Psoas muscle (tissue), 8 donors: ENCODE results near the gene NUP188. TPM values are rescaled to one million over a fixed set of nuclear protein-coding genes. Genes with fewer than 3 reads are reported as not detected.
A peak's percentile ranks its signal among the peaks of the same experiment; 100 is the strongest.

Experiments used
- ATAC-seq, 4 donors: fragments of 200-7000 bp; cut with Tn5 transposase; one replicate each; pipeline ENCODE4 v1.9.1; 2020; ENCODE audit warnings: moderate library complexity in 3 of 4, mild to moderate bottlenecking in 2 of 4
- DNase-seq, 2 donors: peaks; one replicate each; pipeline ENCODE4 v3.0.0-alpha.2; 2020
- H3K27ac ChIP-seq: fragments of 200-600 bp; one replicate; pipeline ENCODE4 v1.8.0; 2022
- H3K27me3 ChIP-seq, 3 donors: fragments of 200-600 bp in 1 of 3; one replicate each; pipeline versions ENCODE4 v1.6.1 to v1.8.0; 2013 to 2022; ENCODE audit warnings: low read length in 2 of 3, mild to moderate bottlenecking in 2 of 3, moderate library complexity in 1 of 3; ENCODE audit not compliant: insufficient read depth in 3 of 3
- H3K36me3 ChIP-seq, 2 donors: fragments of 200-600 bp in 1 of 2; one replicate each; pipeline versions ENCODE4 v1.6.1 to v1.8.0; 2013 to 2022; ENCODE audit warnings: low read depth in 1 of 2, mild to moderate bottlenecking in 1 of 2, moderate library complexity in 1 of 2; ENCODE audit not compliant: insufficient read depth in 1 of 2
- H3K4me1 ChIP-seq: fragments of 200-600 bp; one replicate; pipeline ENCODE4 v1.8.0; 2022
- H3K4me3 ChIP-seq: fragments of 200-600 bp; one replicate; pipeline ENCODE4 v1.8.0; 2022; ENCODE audit warnings: mild to moderate bottlenecking
- H3K9me3 ChIP-seq: fragments of 200-600 bp; one replicate; pipeline ENCODE4 v1.8.0; 2022
- CTCF ChIP-seq: fragments of 200-600 bp; IDR thresholded peaks from one replicate; pipeline ENCODE4 v1.8.0; 2022; ENCODE audit warnings: antibody characterized with exemption
- WGBS, 3 donors: extraction: QIAGEN DNeasy Blood & Tissue Kit; methylation state at CpG; one replicate each; pipeline versions ENCODE4 v1.1.6 to v1.1.7; 2013; 5-methylcytosine and 5-hydroxymethylcytosine counted together
- intact Hi-C, 2 donors: fragments of 100-400 bp; cut with DNase I; formaldehyde crosslinking; loops; one replicate each; pipeline versions ENCODE4 v1.11.0 to v1.14.2; 2022
- polyA plus RNA-seq, 3 donors: library from polyadenylated mRNA; stranded (reverse); fragments of 200-250 nt; gene quantifications; one replicate each; pipeline ENCODE4 v1.2.3, GENCODE V29; 2013
- total RNA-seq, 4 donors: library from RNA; stranded (reverse); fragmentation: NEBNext Ultra II Directional in 2 of 4; extraction: Animal tissue kit (Norgen Biotek cat#: 25700) in 2 of 4; gene quantifications; one replicate each; pipeline versions ENCODE4 v1.2.1 to v1.2.4, GENCODE V29; 2021 to 2023
- donor health status: healthy with polysubstance abuse.
- donor health status: DM: no; HTN: no; CAD: no; lungs with moderate emphysema.
- donor health status: Bipolar disorder and iron deficiency.
- donor health status: healthy.
- donor health status: DM: yes; HTN: yes; CAD: no.
- donor health status: DM: no; HTN: no; CAD: no.
- donor health status: DM: no; HTN: no; CAD: no.
- donor health status: DM: yes; HTN: yes; CAD: no.

NUP188 gene
- total and polyA plus RNA-seq, 7 donors, result 9.8 to 28.1 (median 25.1) TPM

DNA sequence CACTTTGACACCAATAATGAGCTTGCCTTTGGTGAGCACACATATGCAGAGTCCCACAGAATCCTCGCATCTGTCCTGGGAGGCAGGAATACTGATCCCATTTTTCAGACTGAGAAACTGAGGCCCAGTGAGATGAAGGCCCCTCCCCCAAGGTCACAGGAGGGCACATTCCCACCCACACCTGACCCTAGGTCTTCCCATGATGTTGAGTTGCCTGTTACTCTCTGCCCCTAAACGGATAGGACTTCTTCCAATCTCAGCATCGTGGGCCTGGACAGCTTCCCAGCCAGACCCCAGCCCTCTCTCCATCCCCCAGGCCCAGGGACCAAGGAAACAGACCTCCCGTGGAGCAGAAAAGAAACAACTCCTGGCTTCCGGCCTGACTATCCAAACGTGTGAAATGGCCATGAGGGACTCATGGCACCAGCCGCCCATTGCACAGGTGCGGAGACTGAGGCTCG, 79.8 kb downstream of the NUP188 start:
- intact Hi-C loops, result loop anchor here (5.0 kb wide), 2 partner anchors 80 to 145 kb away; partner anchors contain the start of genes DOLK (in 1 of the 2), KYAT1 (in 1 of the 2), LRRC8A (in 1 of the 2) and NUP188 (in 1 of the 2)
- no peak for TF ChIP-seq CTCF
- H3K27ac ChIP-seq, result peak overlapping the region; percentile 88
- H3K4me3 ChIP-seq, result peak overlapping the region; percentile 92
- no peaks in the 10 kb centered on the region for H3K36me3 ChIP-seq
- DNase-seq, result no peak
- no peak for ATAC-seq
- 19 to 25% (median 21%) methylated on average over 9 of the region's 9 CpGs for WGBS, 3 donors
- peaks cover 31% of the 10 kb centered on the region for H3K4me1 ChIP-seq
- no peaks in the 10 kb centered on the region for H3K27me3 ChIP-seq
- H3K9me3 ChIP-seq, result no peaks in the 10 kb centered on the region

GRCh38 chr9:129027685-129028191, 80.2 kb downstream of the NUP188 start:
- H3K36me3 ChIP-seq, result no peaks in the 10 kb centered on the region
- intact Hi-C loops, result loop anchor here (5.0 kb wide), 2 partner anchors 80 to 145 kb away; partner anchors contain the start of genes DOLK (in 1 of the 2), KYAT1 (in 1 of the 2), LRRC8A (in 1 of the 2) and NUP188 (in 1 of the 2)
- no peak for TF ChIP-seq CTCF
- peak overlapping the region; percentile 88 for H3K27ac ChIP-seq
- H3K4me1 ChIP-seq, result peaks cover 26% of the 10 kb centered on the region
- H3K4me3 ChIP-seq, result peak overlapping the region; percentile 92
- H3K27me3 ChIP-seq, result no peaks in the 10 kb centered on the region
- ATAC-seq (peak in 2 of 4 donors; percentile 7 to 9), DNase-seq (no peak)
- no peaks in the 10 kb centered on the region for H3K9me3 ChIP-seq
- WGBS, 3 donors, result 1 to 2% (median 1%) methylated on average over 29 to 47 of the region's 47 CpGs

- Histone ChIP-seq H3K36me3 (no peaks in the 10 kb centered on the region), H3K4me3 (peak within 1 kb of the TSS; percentile 92), H3K27me3 (no peaks in the 10 kb centered on the region), H3K4me1 (peaks cover 20% of the 10 kb centered on the region), H3K9me3 (no peaks in the 10 kb centered on the region), H3K27ac (peak within 1 kb of the TSS; percentile 88)
- TF ChIP-seq CTCF, result peak; percentile 91
- 2 to 7% (median 4%) methylated on average over 20 to 60 of the region's 60 CpGs for WGBS, 3 donors
- DNase-seq, result peak; percentile 93 to 98
- ATAC-seq, result peak; percentile 88 to 93 (median 90)
- intact Hi-C loops, result loop anchor here (5.0 kb wide), 2 partner anchors 81 to 146 kb away; partner anchors contain the start of genes DOLK (in 1 of the 2), KYAT1 (in 1 of the 2), LRRC8A (in 1 of the 2) and NUP188 (in 1 of the 2)
Observed at GRCh38 chr9:129028192-129028966, 80.9 kb downstream of the NUP188 start, which contains the start of gene SH3GLB2. SH3GLB2 (minus strand) TSS chr9:129028331; CDS start chr9:129028154, 177 bp downstream.

- H3K36me3 ChIP-seq, result no peaks in the 10 kb centered on the region
- H3K9me3 ChIP-seq, result no peaks in the 10 kb centered on the region
- peaks cover 20% of the 10 kb centered on the region for H3K4me1 ChIP-seq
- no peak overlapping the region for H3K4me3 ChIP-seq
- ATAC-seq (no peak), DNase-seq (no peak)
- intact Hi-C loops, result no loop called here
- H3K27ac ChIP-seq, result no peak overlapping the region
- no peak for TF ChIP-seq CTCF
- H3K27me3 ChIP-seq, result no peaks in the 10 kb centered on the region
Observed at GRCh38 chr9:129030191-129030590, 82.7 kb downstream of the NUP188 start.
